Ureter (tissue), 1 donor: Measurements from ENCODE around the gene CCDC88B. TPM values are rescaled to one million over a fixed set of nuclear protein-coding genes. Genes with fewer than 3 reads are reported as not detected.

ENCODE experiments used
- DNase-seq: peaks from one replicate; pipeline ENCODE4 v3.0.0-alpha.2; 2020; ENCODE audit warnings: low spot score
- total RNA-seq: library from RNA; stranded (reverse); gene quantifications from one replicate; pipeline ENCODE4 v1.2.4, GENCODE V29; 2023
- donor health status: DM: yes; HTN: yes; CAD: no.

CCDC88B gene
- total RNA-seq, 1 donor from 2014 or later = 17.1 TPM

- DNase-seq = no peak
Observed at GRCh38 chr11:64381350-64381749, 41.3 kb downstream of the CCDC88B start.

- no peak for DNase-seq
Observed at GRCh38 chr11:64382047-64382446, 42.0 kb downstream of the CCDC88B start.

GRCh38 chr11:64382586-64382985 lies 42.6 kb downstream of the CCDC88B start:
- DNase-seq = no peak

GRCh38 chr11:64383580-64383979 lies 43.6 kb downstream of the CCDC88B start:
- no peak for DNase-seq

- DNase-seq = no peak
Observed at GRCh38 chr11:64384028-64384737, 44.2 kb downstream of the CCDC88B start.

GRCh38 chr11:64384981-64385944 lies 45.3 kb downstream of the CCDC88B start:
- DNase-seq = no peak

GRCh38 chr11:64385945-64386704 lies 46.1 kb downstream of the CCDC88B start:
- DNase-seq = no peak

- no peak for DNase-seq
Observed at GRCh38 chr11:64387916-64388315, 47.9 kb downstream of the CCDC88B start.

- no peak for DNase-seq
Observed at GRCh38 chr11:64388894-64389293, 48.9 kb downstream of the CCDC88B start.

- DNase-seq = no peak
Observed at GRCh38 chr11:64389851-64390250, 49.8 kb downstream of the CCDC88B start.

GRCh38 chr11:64390558-64390957 lies 50.6 kb downstream of the CCDC88B start:
- DNase-seq = no peak

- DNase-seq = no peak
Observed at GRCh38 chr11:64391839-64392238, 51.8 kb downstream of the CCDC88B start.

- no peak for DNase-seq
Observed at GRCh38 chr11:64395545-64396078, 55.6 kb downstream of the CCDC88B start.

GRCh38 chr11:64396079-64396591 lies 56.1 kb downstream of the CCDC88B start:
- no peak for DNase-seq

GRCh38 chr11:64400102-64400501 lies 60.1 kb downstream of the CCDC88B start:
- no peak for DNase-seq

- no peak for DNase-seq
Observed at GRCh38 chr11:64400667-64401066, 60.7 kb downstream of the CCDC88B start.

GRCh38 chr11:64401775-64402174 lies 61.8 kb downstream of the CCDC88B start:
- no peak for DNase-seq

GRCh38 chr11:64403106-64403505 lies 63.1 kb downstream of the CCDC88B start:
- DNase-seq = no peak

GRCh38 chr11:64406221-64406946 lies 66.4 kb downstream of the CCDC88B start:
- DNase-seq = peak; percentile 48
